HG03354 (cell line): ENCODE measurements around the gene UNC5B.
"Not testable (repeated sequence)": the region's sequence is repeated elsewhere in the genome, so short reads cannot be mapped to it uniquely, and the experiment has no call there.

Source experiments
- ATAC-seq: cut with Tn5 transposase; IDR thresholded peaks from one replicate; pipeline ENCODE4 v1.9.1; 2021; ENCODE audit warnings: mild to moderate bottlenecking; ENCODE audit not compliant: unreplicated experiment, poor library complexity, severe bottlenecking

UNC5B gene

GRCh38 chr10:71291528-71291900, 79.1 kb downstream of the UNC5B start:
- no peak for ATAC-seq

- ATAC-seq, result no peak
Measured at GRCh38 chr10:71292624-71293445, 80.5 kb downstream of the UNC5B start.

GRCh38 chr10:71293446-71294084, 81.2 kb downstream of the UNC5B start:
- no peak for ATAC-seq

GRCh38 chr10:71294091-71294561, 81.8 kb downstream of the UNC5B start:
- no peak for ATAC-seq

- ATAC-seq, result no peak
Measured at GRCh38 chr10:71294856-71295255, 82.5 kb downstream of the UNC5B start.

GRCh38 chr10:71295641-71296040, 83.3 kb downstream of the UNC5B start:
- ATAC-seq, result no peak

GRCh38 chr10:71296086-71296485, 83.7 kb downstream of the UNC5B start:
- no peak for ATAC-seq

GRCh38 chr10:71296811-71297210, 84.4 kb downstream of the UNC5B start:
- ATAC-seq, result not testable (repeated sequence)

GRCh38 chr10:71297343-71297742, 85.0 kb downstream of the UNC5B start:
- ATAC-seq, result no peak

- no peak for ATAC-seq
Measured at GRCh38 chr10:71299071-71299785, 86.9 kb downstream of the UNC5B start.

GRCh38 chr10:71300555-71301370, 88.4 kb downstream of the UNC5B start:
- no peak for ATAC-seq

GRCh38 chr10:71301371-71301916, 89.1 kb downstream of the UNC5B start:
- no peak for ATAC-seq

GRCh38 chr10:71302451-71302850, 90.1 kb downstream of the UNC5B start:
- ATAC-seq, result no peak

GRCh38 chr10:71302874-71303568, 90.7 kb downstream of the UNC5B start:
- ATAC-seq, result no peak

- ATAC-seq, result no peak
Measured at GRCh38 chr10:71303569-71303907, 91.2 kb downstream of the UNC5B start.

- ATAC-seq, result no peak
Measured at GRCh38 chr10:71304914-71305313, 92.5 kb downstream of the UNC5B start.

GRCh38 chr10:71306979-71307378, 94.6 kb downstream of the UNC5B start:
- ATAC-seq, result no peak

- no peak for ATAC-seq
Measured at GRCh38 chr10:71307469-71308085, 95.2 kb downstream of the UNC5B start.

- ATAC-seq, result no peak
Measured at GRCh38 chr10:71308244-71308643, 95.9 kb downstream of the UNC5B start.
